HepG2 (cell line): Measurements from ENCODE around the gene TAF3. TPM values are rescaled to one million over a fixed set of nuclear protein-coding genes. Genes with fewer than 3 reads are reported as not detected.
A peak's percentile ranks its signal among the peaks of the same experiment; 100 is the strongest.

Source experiments
- CCDC6 ChIP-seq: sonication (generic); formaldehyde crosslinking; IDR thresholded peaks from 2 replicates; pipeline ENCODE4 v1.8.1; 2022; ENCODE audit warnings: mild to moderate bottlenecking, missing genetic modification reagents, moderate library complexity
- CHD4 ChIP-seq: fragments of 200-600 bp; sonication (generic); IDR thresholded peaks from 2 replicates; pipeline ENCODE4 v1.7.0; 2017; ENCODE audit warnings: mild to moderate bottlenecking, low read length, borderline replicate concordance
- CTCF ChIP-seq: sonication (generic); formaldehyde crosslinking; IDR thresholded peaks from 2 replicates; pipeline ENCODE4 v1.5.0; 2020; ENCODE audit warnings: mild to moderate bottlenecking, missing genetic modification reagents, moderate library complexity
- ETS1 ChIP-seq: sonication (generic); formaldehyde crosslinking; IDR thresholded peaks from 2 replicates; pipeline ENCODE4 v1.4.0; 2020; ENCODE audit warnings: missing genetic modification reagents
- EZH2 ChIP-seq: conservative IDR thresholded peaks from 2 replicates; pipeline ENCODE4 v1.6.1; 2012; ENCODE audit warnings: mild to moderate bottlenecking, low read depth, low read length, moderate library complexity
- MAF1 ChIP-seq: sonication (generic); formaldehyde crosslinking; IDR thresholded peaks from 2 replicates; pipeline ENCODE4 v1.5.0; 2020; ENCODE audit warnings: missing genetic modification reagents, borderline replicate concordance
- PITX1 ChIP-seq: sonication (generic); formaldehyde crosslinking; IDR thresholded peaks from 2 replicates; pipeline ENCODE4 v1.5.1; 2020; ENCODE audit warnings: mild to moderate bottlenecking, missing genetic modification reagents
- POLR2G ChIP-seq: fragments of 200-400 bp; formaldehyde crosslinking; IDR thresholded peaks from 2 replicates; pipeline ENCODE4 v1.6.1; 2018; ENCODE audit warnings: mild to moderate bottlenecking, low read depth, low read length, moderate library complexity
- SATB2 ChIP-seq: sonication (generic); formaldehyde crosslinking; IDR thresholded peaks from 2 replicates; pipeline ENCODE4 v1.5.0; 2020; ENCODE audit warnings: missing genetic modification reagents
- TP53 ChIP-seq: sonication (generic); formaldehyde crosslinking; conservative IDR thresholded peaks from 2 replicates; pipeline ENCODE4 v1.4.0; 2020; ENCODE audit warnings: missing genetic modification reagents
- YEATS4 ChIP-seq: sonication (generic); formaldehyde crosslinking; IDR thresholded peaks from 2 replicates; pipeline ENCODE4 v1.4.0; 2020; ENCODE audit warnings: missing genetic modification reagents, borderline replicate concordance
- ZNF20 ChIP-seq: sonication (generic); formaldehyde crosslinking; IDR thresholded peaks from 2 replicates; pipeline ENCODE4 v1.4.0; 2020; ENCODE audit warnings: mild to moderate bottlenecking, moderate library complexity, missing genetic modification reagents
- ZNF572 ChIP-seq: sonication (generic); formaldehyde crosslinking; IDR thresholded peaks from 2 replicates; pipeline ENCODE4 v1.5.1; 2020; ENCODE audit warnings: mild to moderate bottlenecking, missing genetic modification reagents
- ZNF780A ChIP-seq: sonication (generic); formaldehyde crosslinking; IDR thresholded peaks from 2 replicates; pipeline ENCODE4 v1.8.0; 2022; ENCODE audit warnings: mild to moderate bottlenecking, missing genetic modification reagents, moderate library complexity
- polyA plus RNA-seq, 8 experiments: library from polyadenylated mRNA; depleted of rRNA in 3 of 8; stranded (reverse) in 7 of 8; unstranded in 1 of 8; fragments of >200 nt; fragmentation: Illumina TruSeq in 4 of 8; extraction: Trizol in 4 of 8; gene quantifications; 2 replicates each; pipeline versions ENCODE4 v1.2.1 to v1.2.3, GENCODE V29; 2011 to 2016; ENCODE audit warnings: low read depth in 4 of 8, missing spikeins in 1 of 8, mixed read lengths in 1 of 8; ENCODE audit not compliant: insufficient read depth in 1 of 8
- total RNA-seq, 5 experiments: library from RNA; depleted of rRNA; stranded (reverse); fragments of >200 nt; fragmentation: Illumina TruSeq; extraction: Trizol; gene quantifications; 2 replicates each; pipeline ENCODE4 v1.2.3, GENCODE V29; 2016; ENCODE audit warnings: low read depth in 1 of 5

TAF3 gene
- total and polyA plus RNA-seq, 2 of the 13 experiments (the other 11 are each of a cell fraction or from before 2014, with no cell fraction given): 1.7 to 2.9 TPM

- TF ChIP-seq CTCF (CRISPR knock-in tag): no peak
- TF ChIP-seq SATB2: no peak
- no peak for TF ChIP-seq EZH2
- no peak for TF ChIP-seq PITX1
- TF ChIP-seq POLR2G: no peak
- TF ChIP-seq ETS1 (CRISPR knock-in tag): no peak
- TF ChIP-seq CHD4: 0 out of 2 replicates have a peak, but pooled peaks have one; percentile 10
- TF ChIP-seq ZNF572 (CRISPR knock-in tag): no peak
- TF ChIP-seq CCDC6 (CRISPR knock-in tag): no peak
- TF ChIP-seq YEATS4 (CRISPR knock-in tag): no peak
- no peak for TF ChIP-seq ZNF780A (CRISPR knock-in tag)
- peak; percentile 49; the same call in 1 of the 2 replicates for TF ChIP-seq ZNF20 (CRISPR knock-in tag)
- no peak for TF ChIP-seq TP53 (CRISPR knock-in tag)
- no peak for TF ChIP-seq MAF1 (CRISPR knock-in tag)
Measured at GRCh38 chr10:7788639-7789286, 29.5 kb upstream of the TAF3 start (continued).
